ENCODE results near the gene TMEM178B. TPM values are rescaled to one million over a fixed set of nuclear protein-coding genes. Genes with fewer than 3 reads are reported as not detected.
"Not testable (repeated sequence)": the region's sequence is repeated elsewhere in the genome, so short reads cannot be mapped to it uniquely, and the experiment has no call there.

TMEM178B gene
- 49.8 TPM for total RNA-seq (ENCODE audit: unreplicated experiment)
- long read RNA-seq, partial matches to known transcripts: 0 of 4 reads
- long read RNA-seq, other reads (novel, unspliced or antisense): 4 of 4 reads

DNA sequence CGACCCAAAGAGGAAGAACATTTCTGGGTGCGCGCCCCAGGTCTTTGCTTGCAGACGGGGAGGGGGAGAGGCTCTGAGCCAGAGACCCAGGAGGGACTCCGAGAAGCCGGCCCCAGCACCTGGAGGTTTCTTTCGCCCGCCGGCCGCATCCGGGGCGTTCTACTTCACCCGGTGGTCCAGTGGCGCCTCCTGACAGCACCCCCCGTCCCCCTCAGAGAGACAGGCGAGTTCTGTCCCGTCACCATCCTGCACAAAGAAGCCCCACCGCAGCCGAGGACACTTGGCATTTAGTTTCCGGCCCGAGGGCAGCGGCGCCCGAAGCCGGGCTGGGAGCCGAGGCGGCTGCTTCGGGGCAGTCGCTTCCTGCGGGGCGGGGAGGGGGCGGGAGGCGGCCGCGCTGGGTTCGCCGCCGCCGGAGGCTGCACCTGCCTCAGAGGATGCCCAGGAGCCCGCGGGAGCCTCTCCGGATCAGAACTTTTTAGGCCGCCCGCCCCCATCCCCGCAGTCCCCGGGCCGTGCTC, at the start of gene TMEM178B:
TSS of gene TMEM178B (plus strand) at position 424 of the 521 bp plus-strand sequence.
- Mint-ChIP-seq H3K27me3 (ENCODE audit: unreplicated experiment) (peaks cover 11% of the 10 kb centered on the region), H3K4me3 (ENCODE audit: unreplicated experiment) (peak within 1 kb of the TSS; percentile 88), H3K9me3 (ENCODE audit: unreplicated experiment) (peaks cover 19% of the 10 kb centered on the region), H3K4me1 (ENCODE audit: low read depth, unreplicated experiment) (peaks cover 5% of the 10 kb centered on the region), H3K36me3 (ENCODE audit: unreplicated experiment) (no peaks in the 10 kb centered on the region), H3K27ac (ENCODE audit: unreplicated experiment) (peak within 1 kb of the TSS; percentile 85)
- peak; percentile 59 for DNase-seq
- TF ChIP-seq, protein P1, sequence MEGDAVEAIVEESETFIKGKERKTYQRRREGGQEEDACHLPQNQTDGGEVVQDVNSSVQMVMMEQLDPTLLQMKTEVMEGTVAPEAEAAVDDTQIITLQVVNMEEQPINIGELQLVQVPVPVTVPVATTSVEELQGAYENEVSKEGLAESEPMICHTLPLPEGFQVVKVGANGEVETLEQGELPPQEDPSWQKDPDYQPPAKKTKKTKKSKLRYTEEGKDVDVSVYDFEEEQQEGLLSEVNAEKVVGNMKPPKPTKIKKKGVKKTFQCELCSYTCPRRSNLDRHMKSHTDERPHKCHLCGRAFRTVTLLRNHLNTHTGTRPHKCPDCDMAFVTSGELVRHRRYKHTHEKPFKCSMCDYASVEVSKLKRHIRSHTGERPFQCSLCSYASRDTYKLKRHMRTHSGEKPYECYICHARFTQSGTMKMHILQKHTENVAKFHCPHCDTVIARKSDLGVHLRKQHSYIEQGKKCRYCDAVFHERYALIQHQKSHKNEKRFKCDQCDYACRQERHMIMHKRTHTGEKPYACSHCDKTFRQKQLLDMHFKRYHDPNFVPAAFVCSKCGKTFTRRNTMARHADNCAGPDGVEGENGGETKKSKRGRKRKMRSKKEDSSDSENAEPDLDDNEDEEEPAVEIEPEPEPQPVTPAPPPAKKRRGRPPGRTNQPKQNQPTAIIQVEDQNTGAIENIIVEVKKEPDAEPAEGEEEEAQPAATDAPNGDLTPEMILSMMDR (IDR thresholded peaks at IDR 0.05; ENCODE audit: partially characterized antibody, unreplicated experiment): no peak

DNA sequence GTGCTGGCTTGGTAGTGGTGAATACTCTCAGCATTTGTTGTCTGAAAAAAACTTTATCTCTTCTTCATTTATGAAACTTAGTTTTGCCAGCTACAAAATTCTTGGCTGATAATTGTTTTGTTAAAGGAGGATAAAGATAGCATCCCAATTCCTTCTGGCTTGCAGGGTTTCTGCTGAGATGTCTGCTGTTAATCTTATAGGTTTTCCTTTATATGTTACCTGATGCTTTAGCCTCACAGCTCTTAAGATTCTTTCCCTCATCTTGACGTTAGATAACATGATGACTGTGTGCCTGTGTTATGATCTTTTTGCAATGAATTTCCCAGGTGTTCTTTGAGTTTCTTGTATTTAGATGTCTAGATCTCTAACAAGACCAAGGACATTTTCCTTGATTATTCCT, 49.2 kb upstream of the TMEM178B start:
- no peak for DNase-seq
- H3K27me3 Mint-ChIP-seq (ENCODE audit: unreplicated experiment): no peaks in the 10 kb centered on the region

DNA sequence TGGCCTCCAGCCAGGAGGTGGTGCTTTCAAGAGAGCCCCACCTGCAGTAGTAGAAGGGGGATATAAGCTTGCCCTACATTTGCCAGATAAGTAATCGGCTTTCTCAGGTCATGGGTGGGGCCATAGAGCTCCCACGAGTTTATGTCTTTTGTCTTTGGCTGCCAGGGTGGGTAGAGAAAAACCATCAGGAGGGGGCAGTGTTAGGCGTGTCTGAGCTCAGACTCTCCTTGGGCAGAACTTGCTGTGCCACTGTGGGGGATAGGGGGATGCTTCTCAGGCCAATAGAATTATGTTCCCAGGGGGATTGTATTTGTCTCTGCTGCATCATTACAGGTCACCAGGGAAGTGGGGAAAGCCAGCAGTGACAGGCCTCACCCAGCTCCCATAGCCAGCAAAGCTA, 46.8 kb upstream of the TMEM178B start:
- no peak overlapping the region for H3K4me3 Mint-ChIP-seq (ENCODE audit: unreplicated experiment)
- no peaks in the 10 kb centered on the region for H3K4me1 Mint-ChIP-seq (ENCODE audit: low read depth, unreplicated experiment)
- peaks cover 19% of the 10 kb centered on the region for H3K36me3 Mint-ChIP-seq (ENCODE audit: unreplicated experiment)
- TF ChIP-seq, protein P1 (IDR thresholded peaks at IDR 0.05; ENCODE audit: partially characterized antibody, unreplicated experiment): no peak
- no peak for DNase-seq
- no peak overlapping the region for H3K27ac Mint-ChIP-seq (ENCODE audit: unreplicated experiment)
- no peaks in the 10 kb centered on the region for H3K27me3 Mint-ChIP-seq (ENCODE audit: unreplicated experiment)
- H3K9me3 Mint-ChIP-seq (ENCODE audit: unreplicated experiment): peaks cover 8% of the 10 kb centered on the region

More for the DNA sequence above, 49.2 kb upstream of the TMEM178B start:
- H3K27ac Mint-ChIP-seq (ENCODE audit: unreplicated experiment): no peak overlapping the region
- TF ChIP-seq, protein P1 (IDR thresholded peaks at IDR 0.05; ENCODE audit: partially characterized antibody, unreplicated experiment): no peak
- H3K4me3 Mint-ChIP-seq (ENCODE audit: unreplicated experiment): no peak overlapping the region
- H3K36me3 Mint-ChIP-seq (ENCODE audit: unreplicated experiment): peaks cover 17% of the 10 kb centered on the region
- peaks cover 8% of the 10 kb centered on the region for H3K9me3 Mint-ChIP-seq (ENCODE audit: unreplicated experiment)
- H3K4me1 Mint-ChIP-seq (ENCODE audit: low read depth, unreplicated experiment): no peaks in the 10 kb centered on the region

DNA sequence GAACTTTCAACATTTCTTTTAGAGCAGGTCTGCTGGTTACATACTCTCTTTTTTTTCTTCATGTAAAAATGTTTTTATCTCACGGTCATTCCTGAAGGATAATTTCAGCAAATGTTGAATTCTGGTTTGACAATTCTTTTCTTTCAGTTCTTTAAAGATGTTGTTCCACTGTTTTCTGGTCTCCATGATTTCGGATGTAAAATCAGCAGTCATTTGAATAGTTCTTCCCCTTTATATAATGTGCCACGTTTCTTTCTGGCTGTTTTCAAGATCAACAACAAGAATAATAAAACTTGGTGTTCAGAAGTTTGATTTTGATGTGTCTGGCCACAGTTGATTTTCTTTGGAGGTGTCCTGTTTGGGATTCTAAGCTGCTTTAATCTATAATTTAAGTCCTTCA, 45.1 kb upstream of the TMEM178B start:
- Mint-ChIP-seq H3K27me3 (ENCODE audit: unreplicated experiment) (no peaks in the 10 kb centered on the region), H3K36me3 (ENCODE audit: unreplicated experiment) (peaks cover 23% of the 10 kb centered on the region), H3K9me3 (ENCODE audit: unreplicated experiment) (peaks cover 5% of the 10 kb centered on the region), H3K27ac (ENCODE audit: unreplicated experiment) (no peak overlapping the region), H3K4me3 (ENCODE audit: unreplicated experiment) (no peak overlapping the region), H3K4me1 (ENCODE audit: low read depth, unreplicated experiment) (no peaks in the 10 kb centered on the region)
- no peak for DNase-seq
- TF ChIP-seq, protein P1 (IDR thresholded peaks at IDR 0.05; ENCODE audit: partially characterized antibody, unreplicated experiment): no peak

DNA sequence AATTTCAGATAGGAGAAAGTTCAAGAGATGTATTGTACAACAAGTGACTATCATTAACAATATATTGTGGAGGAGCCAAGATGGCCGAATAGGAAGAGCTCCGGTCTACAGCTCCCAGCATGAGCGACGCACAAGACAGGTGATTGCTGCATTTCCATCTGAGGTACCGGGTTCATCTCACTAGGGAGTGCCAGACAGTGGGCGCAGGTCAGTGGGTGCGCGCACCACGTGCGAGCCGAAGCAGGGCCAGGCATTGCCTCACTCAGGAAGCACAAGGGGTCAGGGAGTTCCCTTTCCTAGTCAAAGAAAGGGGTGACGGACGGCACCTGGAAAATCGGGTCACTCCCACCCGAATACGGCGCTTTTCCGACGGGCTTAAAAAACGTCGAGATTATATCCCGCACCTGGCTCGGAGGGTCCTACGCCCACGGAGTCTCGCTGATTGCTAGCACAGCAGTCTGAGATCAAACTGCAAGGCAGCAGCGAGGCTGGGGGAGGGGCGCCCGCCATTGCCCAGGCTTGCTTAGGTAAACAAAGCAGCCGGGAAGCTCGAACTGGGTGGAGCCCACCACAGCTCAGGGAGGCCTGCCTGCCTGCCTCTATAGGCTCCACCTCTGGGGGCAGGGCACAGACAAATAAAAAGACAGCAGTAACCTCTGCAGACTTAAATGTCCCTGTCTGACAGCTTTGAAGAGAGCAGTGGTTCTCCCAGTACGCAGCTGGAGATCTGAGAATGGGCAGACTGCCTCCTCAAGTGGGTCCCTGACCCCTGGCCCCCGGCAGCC, 41.1 kb upstream of the TMEM178B start:
- H3K4me3 Mint-ChIP-seq (ENCODE audit: unreplicated experiment); H3K27ac Mint-ChIP-seq (ENCODE audit: unreplicated experiment); H3K4me1 Mint-ChIP-seq (ENCODE audit: low read depth, unreplicated experiment): not testable (repeated sequence)

DNA sequence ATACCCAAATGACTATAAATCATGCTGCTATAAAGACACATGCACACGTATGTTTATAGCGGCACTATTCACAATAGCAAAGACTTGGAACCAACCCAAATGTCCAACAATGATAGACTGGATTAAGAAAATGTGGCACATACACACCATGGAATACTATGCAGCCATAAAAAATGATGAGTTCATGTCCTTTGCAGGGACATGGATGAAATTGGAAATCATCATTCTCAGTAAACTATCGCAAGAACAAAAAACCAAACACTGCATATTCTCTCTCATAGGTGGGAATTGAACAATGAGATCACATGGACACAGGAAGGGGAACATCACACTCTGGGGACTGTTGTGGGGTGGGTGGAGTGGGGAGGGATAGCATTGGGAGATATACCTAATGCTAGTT, 35.8 kb upstream of the TMEM178B start:
- not testable (repeated sequence) for H3K27me3 Mint-ChIP-seq (ENCODE audit: unreplicated experiment); H3K4me3 Mint-ChIP-seq (ENCODE audit: unreplicated experiment); H3K9me3 Mint-ChIP-seq (ENCODE audit: unreplicated experiment); H3K36me3 Mint-ChIP-seq (ENCODE audit: unreplicated experiment); H3K4me1 Mint-ChIP-seq (ENCODE audit: low read depth, unreplicated experiment); DNase-seq; H3K27ac Mint-ChIP-seq (ENCODE audit: unreplicated experiment)

More for the DNA sequence above, 41.1 kb upstream of the TMEM178B start:
- DNase-seq; H3K9me3 Mint-ChIP-seq (ENCODE audit: unreplicated experiment); H3K27me3 Mint-ChIP-seq (ENCODE audit: unreplicated experiment): not testable (repeated sequence)
- H3K36me3 Mint-ChIP-seq (ENCODE audit: unreplicated experiment): peaks cover 12% of the 10 kb centered on the region

All from glutamatergic neuron (in vitro differentiated cells).